Hematopoietic multipotent progenitor cell treated with erythropoietin and hydrocortisone succinate and interleukin-3 and kit ligand, for 17 days (in vitro differentiated cells): Measurements from ENCODE around the gene DHX30.

Source experiments
- DNase-seq: peaks from one replicate; pipeline ENCODE4 v3.0.0-alpha.2; 2015; ENCODE audit warnings: low spot score

The DHX30 gene

DNA sequence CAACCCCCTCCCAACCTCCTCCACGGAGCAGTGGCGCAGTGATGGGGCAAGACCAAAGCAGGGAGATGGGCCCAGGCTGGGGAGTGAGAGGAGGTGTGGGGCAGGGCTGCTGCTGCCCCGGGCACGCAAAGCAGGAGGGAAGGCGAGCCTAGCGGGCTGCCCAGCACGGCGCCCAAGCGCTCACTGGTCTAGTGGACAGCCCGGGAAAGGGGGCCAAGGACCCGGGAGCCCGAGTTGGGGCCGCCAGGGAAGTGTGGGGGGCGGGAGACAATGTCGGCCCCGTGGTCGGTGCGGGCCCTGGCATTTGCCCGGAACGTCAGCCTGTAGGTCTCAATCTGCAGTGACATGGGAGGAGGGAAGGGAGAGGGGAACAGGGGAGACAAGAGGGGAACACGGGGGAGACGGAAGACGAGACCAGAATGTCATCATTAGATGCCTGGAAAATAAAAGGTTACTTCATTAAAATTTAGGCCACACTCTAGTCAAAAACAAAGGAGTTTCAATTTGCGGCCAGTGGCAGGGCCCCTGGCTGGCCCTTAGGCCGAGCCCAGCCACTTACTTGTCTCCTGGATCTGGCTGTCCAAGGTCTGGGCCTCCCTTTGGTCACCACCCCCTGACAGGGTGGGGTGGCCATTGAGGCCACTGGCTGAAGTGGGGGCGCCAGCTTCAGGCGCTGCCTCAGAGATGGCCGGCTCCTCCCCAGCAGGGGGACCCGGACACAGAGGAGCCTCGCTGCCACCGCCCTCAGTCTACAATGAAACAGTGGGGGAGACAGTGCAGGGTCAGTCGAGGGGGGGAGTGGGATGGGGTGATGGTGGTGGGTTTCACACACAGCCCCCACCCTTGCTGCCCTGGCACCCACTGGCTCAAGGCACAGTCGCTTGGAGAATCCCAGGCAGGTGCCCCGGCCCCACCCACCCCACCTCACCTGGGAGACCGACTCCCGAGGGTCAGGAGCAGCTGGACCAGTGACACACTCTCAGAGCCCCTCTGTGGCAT lies 50.0 kb downstream of the DHX30 start:
- no peak for DNase-seq

DNA sequence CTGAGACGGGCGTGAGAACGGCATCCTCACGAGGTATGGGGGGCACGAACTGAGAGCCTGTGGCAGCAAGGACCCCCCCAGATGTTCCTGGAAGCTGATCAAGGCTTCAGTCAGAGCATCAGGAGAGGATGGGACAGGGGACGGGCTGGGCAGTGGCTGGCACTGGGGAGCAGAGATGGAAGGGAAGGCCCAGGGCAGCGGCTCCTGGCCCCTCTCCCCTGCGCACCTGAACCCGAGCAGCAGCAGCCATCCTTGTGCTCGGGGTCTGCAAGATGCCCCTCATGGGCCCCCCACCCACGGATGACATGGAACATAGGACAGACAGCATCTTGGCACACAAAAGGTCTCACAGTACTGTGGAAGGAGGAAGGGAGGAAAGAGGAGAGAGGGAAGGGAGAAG lies 51.3 kb downstream of the DHX30 start:
- DNase-seq, result no peak

- DNase-seq, result no peak
Measured at GRCh38 chr3:47854720-47855455, 52.0 kb downstream of the DHX30 start.

DNA sequence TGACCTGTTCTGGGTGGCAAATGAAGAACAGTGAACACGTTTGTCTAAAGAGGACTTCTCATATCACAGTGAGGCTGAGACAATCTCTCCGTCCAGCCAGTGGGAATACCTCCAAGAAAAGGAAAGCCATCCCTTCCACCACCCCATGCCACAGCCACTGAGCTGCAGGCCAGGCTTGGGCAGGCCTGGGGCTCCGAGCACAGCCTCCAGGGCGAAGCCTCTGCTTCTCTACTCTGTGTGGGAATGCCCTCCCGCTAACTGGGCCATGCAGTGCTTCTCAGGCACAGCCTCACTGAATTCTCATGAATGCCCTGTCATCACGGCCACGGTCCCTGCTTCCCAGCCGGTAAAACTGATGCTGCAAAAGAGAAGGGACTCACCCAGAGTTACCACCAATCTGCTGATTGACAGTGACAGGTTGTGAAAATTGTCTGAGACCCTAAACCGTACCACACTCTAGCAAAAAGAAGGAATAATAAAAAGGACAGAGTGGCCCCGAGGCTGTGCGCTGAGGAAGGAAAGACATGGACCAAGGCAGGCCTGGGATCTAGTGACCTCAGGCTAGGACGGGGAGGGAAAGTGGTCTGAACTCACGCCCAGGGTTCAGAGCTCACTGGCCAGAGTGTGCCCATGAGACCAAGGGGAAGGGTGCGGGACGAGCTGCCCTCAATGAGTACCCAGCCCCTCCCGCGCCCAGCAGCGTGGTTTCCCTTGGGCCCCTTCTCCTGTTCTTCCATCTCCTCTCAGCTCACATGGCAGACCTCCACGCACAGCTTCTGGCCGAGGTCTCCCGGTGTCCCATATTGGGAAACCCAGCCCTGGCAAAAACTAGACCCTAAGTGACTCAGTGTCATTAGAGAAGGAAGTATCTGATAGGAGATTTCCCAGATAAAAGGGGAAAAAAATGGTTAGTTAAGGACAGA lies 52.8 kb downstream of the DHX30 start:
- no peak for DNase-seq

GRCh38 chr3:47856669-47857068 lies 53.7 kb downstream of the DHX30 start:
- DNase-seq, result no peak

DNA sequence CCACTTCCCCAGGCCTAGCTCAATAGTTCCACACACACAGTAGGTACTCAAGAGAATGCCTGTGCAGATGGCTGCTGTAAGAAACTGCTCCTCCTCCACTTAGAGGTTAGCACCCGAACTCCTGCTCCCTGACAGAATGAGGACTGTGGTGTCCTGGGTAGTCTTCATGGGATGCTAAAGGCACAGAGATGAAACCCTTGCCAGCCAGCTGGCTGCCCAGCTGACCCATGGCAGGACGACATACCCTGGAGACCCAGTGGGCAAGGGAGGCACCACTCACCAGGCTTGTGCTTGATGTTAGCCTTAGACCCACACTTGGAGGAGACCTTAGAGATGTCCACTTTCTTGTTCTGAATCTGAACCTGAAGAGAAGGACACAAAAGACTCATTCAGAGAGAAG lies 54.2 kb downstream of the DHX30 start:
- DNase-seq, result no peak

DNA sequence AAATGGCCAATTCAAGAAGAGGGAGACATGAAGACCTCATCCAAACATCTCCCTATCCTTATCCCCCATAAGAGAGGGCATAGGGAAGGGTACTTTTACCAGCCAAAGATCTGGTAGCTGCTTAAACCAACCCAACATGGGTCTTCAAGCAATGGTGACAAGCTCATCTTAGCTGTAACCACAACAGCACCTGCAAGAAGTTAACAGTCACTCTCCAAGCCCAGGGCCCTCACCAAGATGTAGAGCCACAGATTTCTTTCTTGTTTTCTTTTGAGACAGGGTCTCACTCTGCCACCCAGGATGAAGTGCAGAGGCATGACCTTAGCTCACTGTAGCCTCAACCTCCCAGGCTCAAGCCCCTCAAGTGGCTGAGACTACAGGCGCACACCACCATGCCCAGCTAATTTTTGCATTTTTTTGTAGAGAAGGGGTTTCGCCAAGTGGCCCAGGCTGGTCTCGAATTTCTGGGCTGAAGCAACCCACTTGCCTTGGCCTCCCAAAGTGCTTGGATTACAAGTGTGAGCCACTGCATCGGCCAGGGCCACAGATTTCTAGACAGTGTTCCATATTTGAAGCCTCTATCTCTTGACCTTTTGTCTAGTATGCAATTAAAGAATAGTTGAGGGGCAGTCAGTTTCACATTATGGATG lies 57.1 kb downstream of the DHX30 start:
- no peak for DNase-seq

- no peak for DNase-seq
Measured at GRCh38 chr3:47863391-47864128, 60.6 kb downstream of the DHX30 start.

DNA sequence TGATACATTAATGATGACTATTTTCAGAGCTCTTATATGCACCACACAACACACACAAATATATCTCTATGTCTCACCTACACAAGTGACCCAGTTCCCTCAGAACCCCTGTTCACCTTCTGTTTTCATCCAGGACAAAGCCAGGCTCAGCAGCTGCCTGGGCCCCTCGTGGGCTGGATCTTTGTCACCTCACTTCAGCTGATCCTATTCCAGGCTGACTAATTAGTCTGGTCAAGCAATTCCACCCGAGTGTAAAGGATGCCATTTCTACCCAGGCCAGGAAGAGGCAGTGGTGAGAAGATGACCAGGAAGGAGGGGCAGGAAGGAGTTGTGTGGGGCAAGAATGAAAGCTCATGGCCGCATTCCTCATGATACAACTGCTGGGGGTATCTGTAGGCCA lies 62.3 kb downstream of the DHX30 start:
- no peak for DNase-seq

GRCh38 chr3:47867451-47868044 lies 64.6 kb downstream of the DHX30 start:
- no peak for DNase-seq

DNA sequence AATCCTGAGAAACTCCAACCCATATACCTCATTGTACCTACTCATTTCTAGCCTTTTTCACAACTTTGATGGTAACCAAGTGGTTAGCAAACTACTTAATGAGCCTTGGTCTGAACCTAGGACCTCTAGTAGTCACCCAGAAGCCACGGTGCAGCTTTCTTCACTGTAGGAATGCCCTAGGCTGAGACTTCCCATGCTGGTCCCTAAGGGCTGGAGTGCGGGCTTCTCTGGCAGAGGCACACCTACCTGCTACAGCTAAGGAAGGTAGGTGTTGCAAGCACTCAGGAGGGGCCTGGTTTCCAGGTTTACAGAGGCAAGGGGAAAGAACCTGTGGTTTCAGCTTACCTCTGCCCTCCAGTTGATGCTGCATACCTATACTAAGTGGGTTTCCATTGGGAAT lies 65.4 kb downstream of the DHX30 start:
- DNase-seq, result no peak

DNA sequence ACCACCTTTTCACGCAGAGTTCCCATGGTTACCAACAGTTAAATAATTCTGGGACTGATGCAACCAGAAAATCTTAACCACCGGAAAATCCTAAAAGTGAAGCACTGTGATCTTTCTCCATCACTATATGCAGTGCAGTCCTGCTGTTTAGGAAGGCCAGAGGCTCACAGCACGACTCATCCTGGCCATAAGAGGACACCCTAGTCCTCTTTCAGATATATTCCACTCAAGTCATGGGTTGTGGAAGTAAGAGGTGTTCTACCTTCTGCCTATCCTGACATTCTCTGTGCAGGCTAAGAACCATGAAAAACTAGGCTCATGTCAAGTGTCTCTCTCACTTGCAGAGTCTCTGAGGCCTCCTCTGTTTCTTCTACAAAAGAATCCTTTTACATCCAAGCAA lies 67.2 kb downstream of the DHX30 start:
- no peak for DNase-seq

- peak; percentile 18 for DNase-seq
Measured at GRCh38 chr3:47870702-47871260, 67.8 kb downstream of the DHX30 start.

GRCh38 chr3:47871389-47871788 lies 68.5 kb downstream of the DHX30 start:
- DNase-seq, result peak; percentile 57

GRCh38 chr3:47872916-47873315 lies 70.0 kb downstream of the DHX30 start:
- no peak for DNase-seq

GRCh38 chr3:47874438-47874837 lies 71.5 kb downstream of the DHX30 start:
- DNase-seq, result no peak

- no peak for DNase-seq
Measured at GRCh38 chr3:47874913-47875312, 72.0 kb downstream of the DHX30 start.

GRCh38 chr3:47877290-47877689 lies 74.4 kb downstream of the DHX30 start:
- DNase-seq, result no peak

- no peak for DNase-seq
Measured at GRCh38 chr3:47877719-47878118, 74.8 kb downstream of the DHX30 start.

- no peak for DNase-seq
Measured at GRCh38 chr3:47882338-47882737, 79.4 kb downstream of the DHX30 start.
